BJ (cell line): Measurements from ENCODE around the gene ENTPD2. TPM values are rescaled to one million over a fixed set of nuclear protein-coding genes. Genes with fewer than 3 reads are reported as not detected.

Experiments
- CTCF ChIA-PET: fragments of 350-600 bp; formaldehyde crosslinking; extraction: SDS; loops from one replicate; lab custom pipeline; 2021; ENCODE audit warnings: antibody characterized with exemption, inconsistent platforms; lab: Yijun Ruan, JAX
- POLR2A ChIA-PET: fragments of 300-600 bp; sonication (Branson Sonifier 250); formaldehyde crosslinking; extraction: SDS; loops from one replicate; lab custom pipeline; 2021; ENCODE audit warnings: antibody characterized with exemption; lab: Charles Lee
- DNase-seq: peaks from one replicate; pipeline ENCODE4 v3.0.0-alpha.2; 2011; ENCODE audit warnings: low read depth
- H3K27me3 ChIP-seq: 2 replicates; pipeline ENCODE4 v1.6.0; 2011; ENCODE audit warnings: low read length; ENCODE audit not compliant: control insufficient read depth, insufficient read depth
- H3K36me3 ChIP-seq: 2 replicates; pipeline ENCODE4 v1.5.1; 2011; ENCODE audit warnings: low read length; ENCODE audit not compliant: control insufficient read depth, insufficient read depth
- H3K4me3 ChIP-seq: 2 replicates; pipeline ENCODE4 v1.5.1; 2011; ENCODE audit warnings: low read depth, mild to moderate bottlenecking, control low read depth, low read length
- polyA minus RNA-seq: library from RNA; depleted of rRNA, polyadenylated mRNA; stranded (reverse); fragments of >200 nt; gene quantifications from 2 replicates; pipeline ENCODE4 v1.2.3, GENCODE V29; 2011; rRNA and poly(A)+ RNA removed
- polyA plus RNA-seq: library from polyadenylated mRNA; depleted of rRNA; stranded (reverse); fragments of >200 nt; gene quantifications from 2 replicates; pipeline ENCODE4 v1.2.3, GENCODE V29; 2011; rRNA removed
- TF ChIP-seq, protein P1 (sequence below): IDR thresholded peaks from 2 replicates; pipeline ENCODE4 v1.5.1; 2011; ENCODE audit warnings: low read depth, mild to moderate bottlenecking, control low read depth, inconsistent platforms, low read length, moderate library complexity; ENCODE audit not compliant: insufficient read depth

ENTPD2 gene
- polyA plus RNA-seq = not detected in 2 replicates
- not detected in 2 replicates for polyA minus RNA-seq

DNA sequence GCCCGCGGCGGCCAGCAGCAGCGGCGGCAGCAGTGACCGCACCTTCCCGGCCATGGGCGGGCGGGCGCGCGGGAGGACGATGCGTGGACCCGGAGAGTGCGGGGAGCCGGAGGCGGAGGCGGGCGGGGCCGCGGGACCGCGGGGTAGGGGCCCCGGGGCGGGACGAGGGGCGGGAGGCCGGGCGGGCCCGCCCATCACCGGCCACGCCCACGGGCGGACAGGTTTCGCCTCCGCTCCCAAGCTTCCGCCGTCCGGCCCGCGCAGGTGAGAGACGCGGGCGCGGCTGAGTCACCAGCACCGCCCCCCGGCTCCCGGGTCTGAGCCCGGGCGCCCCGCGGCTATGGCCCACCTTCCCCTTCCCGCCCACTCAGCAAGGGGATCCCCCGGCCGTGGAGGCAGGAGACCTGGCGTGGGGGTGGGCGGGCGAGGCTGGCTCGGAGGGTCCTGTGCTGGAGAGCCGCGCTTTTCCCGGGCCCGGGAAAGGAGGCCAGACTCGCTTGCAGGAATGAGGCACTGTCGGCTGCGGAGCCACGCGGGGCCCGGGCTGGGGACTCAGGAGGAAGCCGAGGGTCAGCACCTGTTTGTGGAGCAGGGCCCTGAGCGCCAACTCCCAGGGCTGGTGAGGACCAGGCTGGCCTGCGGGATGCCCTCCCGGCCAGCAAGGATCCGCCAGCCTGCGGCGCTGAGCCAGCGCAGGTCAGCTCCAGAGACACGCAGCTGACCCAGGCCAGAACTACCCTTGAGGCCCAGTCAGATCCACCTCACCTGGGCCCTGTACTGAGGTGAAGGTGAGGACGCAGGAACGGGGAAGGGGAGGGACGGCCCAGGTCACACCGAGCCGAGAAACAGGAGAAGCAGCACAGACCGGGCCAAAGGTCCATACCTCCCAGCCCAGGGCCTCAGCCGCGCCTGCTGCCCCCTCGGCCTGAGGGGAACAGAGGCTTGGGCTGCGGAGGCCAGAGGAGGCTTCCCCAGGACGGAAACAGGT lies at the start of gene ENTPD2:
ENTPD2 (minus strand) TSS at position 118 of the 988 bp plus-strand sequence; CDS start at position 54, 64 bp downstream.
- Histone ChIP-seq H3K4me3 (0 out of 2 replicates have a peak within 1 kb of the TSS, but pooled peaks have one; percentile 6), H3K27me3 (peaks cover 15% of the 10 kb centered on the region), H3K36me3 (no peaks in the 10 kb centered on the region)
- CTCF ChIA-PET = interaction anchor here (3.2 to 5.6 kb wide), 2 partner anchors 10 to 14 kb away, joined by 26 to 49 read pairs; no protein-coding TSS in a partner anchor
- POLR2A ChIA-PET = no interaction called here
- no peak for DNase-seq
- TF ChIP-seq, protein P1, sequence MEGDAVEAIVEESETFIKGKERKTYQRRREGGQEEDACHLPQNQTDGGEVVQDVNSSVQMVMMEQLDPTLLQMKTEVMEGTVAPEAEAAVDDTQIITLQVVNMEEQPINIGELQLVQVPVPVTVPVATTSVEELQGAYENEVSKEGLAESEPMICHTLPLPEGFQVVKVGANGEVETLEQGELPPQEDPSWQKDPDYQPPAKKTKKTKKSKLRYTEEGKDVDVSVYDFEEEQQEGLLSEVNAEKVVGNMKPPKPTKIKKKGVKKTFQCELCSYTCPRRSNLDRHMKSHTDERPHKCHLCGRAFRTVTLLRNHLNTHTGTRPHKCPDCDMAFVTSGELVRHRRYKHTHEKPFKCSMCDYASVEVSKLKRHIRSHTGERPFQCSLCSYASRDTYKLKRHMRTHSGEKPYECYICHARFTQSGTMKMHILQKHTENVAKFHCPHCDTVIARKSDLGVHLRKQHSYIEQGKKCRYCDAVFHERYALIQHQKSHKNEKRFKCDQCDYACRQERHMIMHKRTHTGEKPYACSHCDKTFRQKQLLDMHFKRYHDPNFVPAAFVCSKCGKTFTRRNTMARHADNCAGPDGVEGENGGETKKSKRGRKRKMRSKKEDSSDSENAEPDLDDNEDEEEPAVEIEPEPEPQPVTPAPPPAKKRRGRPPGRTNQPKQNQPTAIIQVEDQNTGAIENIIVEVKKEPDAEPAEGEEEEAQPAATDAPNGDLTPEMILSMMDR = no peak

DNA sequence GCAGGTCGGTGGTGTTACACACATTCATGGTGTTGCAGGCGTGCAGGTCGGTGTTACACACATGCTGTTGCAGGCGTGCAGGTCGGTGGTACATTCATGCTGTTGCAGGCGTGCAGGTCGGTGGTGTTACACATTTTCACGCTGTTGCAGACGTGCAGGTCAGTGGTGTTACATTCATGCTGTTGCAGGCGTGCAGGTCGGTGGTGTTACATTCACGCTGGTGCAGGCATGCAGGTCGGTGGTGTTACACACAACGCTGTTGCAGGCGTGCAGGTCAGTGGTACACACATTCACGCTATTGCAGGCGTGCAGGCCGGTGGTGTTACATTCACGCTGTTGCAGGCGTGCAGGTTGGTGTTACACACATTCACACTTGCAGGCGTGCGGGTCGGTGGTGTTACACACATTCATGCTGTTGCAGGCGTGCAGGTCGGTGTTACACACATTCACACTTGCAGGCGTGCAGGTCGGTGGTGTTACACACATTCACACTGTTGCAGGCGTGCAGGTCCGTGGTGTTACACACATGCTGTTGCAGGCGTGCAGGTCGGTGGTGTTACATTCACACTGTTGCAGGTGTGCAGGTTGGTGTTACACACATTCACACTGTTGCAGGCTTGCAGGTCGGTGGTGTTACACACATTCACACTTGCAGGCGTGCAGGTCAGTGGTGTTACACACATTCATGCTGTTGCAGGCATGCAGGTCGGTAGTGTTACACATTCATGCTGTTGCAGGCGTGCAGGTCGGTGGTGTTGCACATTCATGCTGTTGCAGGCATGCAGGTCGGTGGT lies 49.5 kb upstream of the ENTPD2 start:
- no peak overlapping the region for H3K4me3 ChIP-seq
- H3K36me3 ChIP-seq = peaks cover 56% of the 10 kb centered on the region
- ChIA-PET CTCF (no interaction called here), POLR2A (no interaction called here)
- TF ChIP-seq, protein P1 = no peak
- no peak for DNase-seq
- H3K27me3 ChIP-seq = no peaks in the 10 kb centered on the region

DNA sequence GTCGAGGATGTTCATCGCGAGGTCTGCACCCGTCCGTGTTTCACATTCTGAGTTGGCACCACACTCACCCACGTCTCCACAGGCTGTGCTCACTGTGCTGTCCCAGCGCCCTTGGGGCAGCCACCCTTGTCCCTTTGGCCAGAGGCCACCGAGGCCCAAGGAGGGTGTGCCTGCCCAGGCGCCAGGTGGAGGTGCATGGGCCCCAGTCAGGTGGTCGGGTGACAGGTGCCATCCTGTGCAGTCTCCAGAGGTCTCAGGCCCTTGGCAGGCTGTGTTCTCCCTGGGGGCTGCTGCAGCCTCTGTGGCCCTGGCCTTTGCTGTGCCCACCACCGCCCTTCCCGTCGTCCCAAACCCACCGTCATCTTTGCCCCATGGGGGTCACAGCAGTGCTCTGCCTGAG lies 45.4 kb upstream of the ENTPD2 start:
- Histone ChIP-seq H3K4me3 (no peak overlapping the region), H3K27me3 (no peaks in the 10 kb centered on the region), H3K36me3 (peaks cover 56% of the 10 kb centered on the region)
- TF ChIP-seq, protein P1 = no peak
- CTCF ChIA-PET = no interaction called here
- POLR2A ChIA-PET = no interaction called here
- no peak for DNase-seq

- ChIA-PET POLR2A (no interaction called here), CTCF (interaction anchor here (1.3 kb wide), 1 partner anchor 34 kb away, joined by 3 read pairs; no protein-coding TSS in a partner anchor)
- DNase-seq = no peak
- peaks cover 47% of the 10 kb centered on the region for H3K36me3 ChIP-seq
- no peaks in the 10 kb centered on the region for H3K27me3 ChIP-seq
- TF ChIP-seq, protein P1 = no peak
- no peak overlapping the region for H3K4me3 ChIP-seq
These were observed 44.1 kb upstream of the ENTPD2 start for GRCh38 chr9:137097761-137098462.
